SIG-M5 treated with dmso at 0.1 percent for 504 hours (cell line): Measurements from ENCODE around the gene SLC25A6.
"Not testable (repeated sequence)": the region's sequence is repeated elsewhere in the genome, so short reads cannot be mapped to it uniquely, and the experiment has no call there.

Experiments
- DNase-seq: peaks from one replicate; lab custom pipeline; 2025; ENCODE audit not compliant: unreplicated experiment; lab: John Stamatoyannopoulos, UW

The SLC25A6 gene

DNA sequence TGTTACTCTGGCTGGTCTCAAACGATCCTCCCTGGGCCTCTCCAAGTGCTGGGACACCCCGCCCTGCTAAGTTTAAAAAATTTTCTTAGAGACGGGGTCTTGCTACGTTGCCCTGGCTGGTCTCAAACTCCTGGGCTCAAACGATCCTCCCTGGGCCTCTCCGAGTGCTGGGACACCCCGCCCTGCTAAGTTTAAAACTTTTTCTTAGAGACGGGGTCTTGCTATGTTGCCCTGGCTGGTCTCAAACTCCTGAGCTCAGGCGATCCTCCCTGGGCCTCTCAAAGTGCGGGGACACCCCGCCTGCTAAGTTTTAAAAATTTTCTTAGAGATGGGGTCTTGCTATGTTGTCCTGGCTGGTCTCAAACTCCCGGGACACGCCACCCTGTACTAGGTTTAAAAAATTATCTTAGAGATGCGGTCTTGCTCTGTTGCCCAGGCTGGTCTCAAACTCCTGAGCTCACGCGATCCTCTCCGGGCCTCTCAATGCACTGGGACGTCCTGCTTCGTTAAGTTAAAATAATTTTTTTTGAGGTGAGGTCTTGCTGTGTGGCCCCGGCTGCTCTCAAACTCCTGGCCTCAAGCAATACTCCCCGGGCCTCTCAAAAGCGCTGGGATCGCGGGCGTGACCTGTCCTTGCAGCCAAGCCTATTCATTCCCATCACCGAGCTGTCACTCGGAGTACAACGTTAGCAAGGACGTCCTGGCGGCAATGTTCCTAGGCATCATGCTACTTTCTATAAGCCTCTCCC is 1.1 kb downstream of the SLC25A6 start:
- no peak for DNase-seq

DNA sequence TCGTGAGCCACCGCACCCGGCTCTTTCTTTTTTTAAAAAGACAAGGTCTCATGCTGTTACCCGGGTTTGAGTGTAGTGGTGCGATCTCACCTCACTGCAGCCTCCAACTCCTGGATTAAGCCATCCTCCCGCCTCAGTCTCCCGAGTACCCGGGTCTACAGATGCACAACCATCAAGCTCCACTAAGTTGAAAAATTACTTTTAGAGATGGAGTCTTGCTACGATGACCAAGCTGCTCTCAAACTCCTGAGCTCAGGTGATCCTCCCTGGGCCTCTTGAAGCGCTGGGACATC is 2.0 kb downstream of the SLC25A6 start:
- DNase-seq: no peak

GRCh38 chrX:1389181-1389992 is 2.5 kb downstream of the SLC25A6 start:
- DNase-seq: no peak

DNA sequence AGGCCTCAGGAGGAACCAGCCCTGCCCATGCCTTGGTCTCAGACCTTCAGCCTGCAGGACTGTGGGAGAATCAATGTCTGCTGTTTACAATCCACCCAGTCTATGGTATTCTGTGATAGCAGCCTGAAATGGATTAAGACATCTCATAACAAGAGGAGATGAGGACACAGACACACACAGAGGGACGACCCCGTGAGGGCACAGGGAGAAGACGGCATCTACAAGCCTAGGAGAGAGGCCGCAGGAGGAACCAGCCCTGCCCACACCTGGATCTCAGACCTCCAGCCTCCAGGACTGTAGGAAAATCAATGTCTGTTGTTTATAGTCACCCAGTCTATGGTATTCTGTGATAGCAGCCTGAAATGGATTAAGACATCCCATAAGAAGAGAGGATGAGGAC is 3.3 kb downstream of the SLC25A6 start:
- DNase-seq: no peak

GRCh38 chrX:1387141-1387776 is 4.7 kb downstream of the SLC25A6 start:
- DNase-seq: no peak

DNA sequence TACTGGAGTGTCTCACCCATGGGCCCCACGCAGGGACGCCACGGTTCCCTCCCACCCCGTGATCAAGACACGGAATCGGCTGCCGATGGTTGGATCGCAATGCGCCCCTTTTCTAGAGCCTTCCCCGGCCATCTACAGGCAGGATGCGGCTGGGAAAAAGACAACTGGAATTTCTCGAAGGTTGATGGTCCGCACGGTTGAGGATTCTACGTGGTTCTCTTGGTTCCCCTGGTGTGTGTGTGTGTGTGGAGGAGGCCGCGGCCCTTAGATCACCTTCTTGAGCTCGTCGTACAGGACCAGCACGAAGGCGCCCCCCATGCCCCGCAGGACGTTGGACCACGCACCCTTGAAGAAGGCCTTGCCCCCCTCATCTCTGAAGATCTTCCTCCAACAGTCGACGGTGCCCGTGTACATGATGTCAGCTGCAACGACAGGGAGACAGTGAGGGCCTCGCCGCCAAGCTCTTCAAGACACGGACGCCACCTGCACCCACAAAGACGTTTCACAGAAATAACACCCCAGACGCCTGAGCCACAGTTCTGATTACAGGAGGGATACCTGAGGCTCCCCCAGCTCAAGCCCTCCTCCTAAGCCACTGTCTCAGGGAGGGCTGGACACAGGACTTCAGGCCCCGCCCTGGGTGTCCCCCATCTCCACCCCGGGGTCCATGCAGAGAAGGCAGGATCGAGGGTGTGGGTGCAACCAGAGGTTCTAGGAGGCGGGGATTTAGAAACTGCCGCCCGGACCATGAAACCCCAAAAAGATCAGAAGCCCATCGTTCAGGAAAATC is 5.4 kb downstream of the SLC25A6 start:
- DNase-seq: no peak

GRCh38 chrX:1385253-1386223 is 6.4 kb downstream of the SLC25A6 start:
- DNase-seq: no peak

DNA sequence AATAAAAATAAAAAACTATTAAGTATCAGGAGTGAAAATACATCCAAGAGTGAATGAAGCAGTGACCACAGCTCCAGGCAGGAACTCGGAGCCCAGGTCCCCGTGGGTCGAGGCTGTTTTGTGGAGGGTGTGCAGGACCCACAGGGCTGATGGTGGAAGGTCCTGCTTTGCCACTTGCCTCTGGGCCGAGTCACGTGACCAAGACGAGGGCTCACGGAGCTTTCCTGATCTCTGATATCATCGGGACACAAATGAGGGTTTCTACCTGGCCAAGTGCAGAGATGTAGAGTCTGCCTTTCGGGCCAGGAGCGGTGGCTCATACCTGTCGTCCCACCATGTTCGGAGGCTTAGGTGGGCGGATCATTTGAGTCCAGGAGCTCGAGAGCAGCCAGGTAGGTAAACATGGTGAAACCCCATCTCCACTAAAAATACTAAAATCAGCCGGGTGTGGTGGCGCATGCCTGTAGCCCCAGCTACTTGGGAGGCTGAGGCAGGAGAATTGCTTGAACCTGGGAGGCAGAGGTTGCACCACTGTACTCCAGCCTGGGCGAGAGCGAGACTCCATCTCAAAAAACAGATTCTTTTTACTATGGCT is 7.2 kb downstream of the SLC25A6 start:
- DNase-seq: no peak

GRCh38 chrX:1380672-1381233 is 11.2 kb downstream of the SLC25A6 start:
- DNase-seq: no peak

DNA sequence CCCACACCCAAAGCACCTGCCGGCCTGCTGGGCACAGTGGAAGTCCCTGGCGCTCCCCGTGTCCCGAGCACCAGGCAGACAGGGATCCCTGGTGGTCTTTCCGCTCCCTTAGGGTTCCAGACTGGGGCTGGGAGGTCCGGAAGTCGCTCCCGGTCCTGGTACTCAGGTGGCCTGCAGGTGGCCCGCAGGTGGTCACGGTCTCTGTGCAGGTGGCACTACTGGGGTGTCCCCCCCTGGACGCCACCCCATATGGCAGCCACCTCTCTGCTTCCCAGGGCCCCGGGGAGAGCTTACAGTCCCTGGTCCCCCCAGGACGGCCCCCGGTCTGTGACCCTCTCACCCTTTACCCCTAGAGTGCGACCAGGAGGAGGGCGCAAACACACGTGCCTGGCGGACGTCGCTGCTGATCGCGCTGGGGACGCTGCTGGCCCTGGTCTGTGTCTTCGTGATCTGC is 13.6 kb downstream of the SLC25A6 start:
- DNase-seq: no peak

DNA sequence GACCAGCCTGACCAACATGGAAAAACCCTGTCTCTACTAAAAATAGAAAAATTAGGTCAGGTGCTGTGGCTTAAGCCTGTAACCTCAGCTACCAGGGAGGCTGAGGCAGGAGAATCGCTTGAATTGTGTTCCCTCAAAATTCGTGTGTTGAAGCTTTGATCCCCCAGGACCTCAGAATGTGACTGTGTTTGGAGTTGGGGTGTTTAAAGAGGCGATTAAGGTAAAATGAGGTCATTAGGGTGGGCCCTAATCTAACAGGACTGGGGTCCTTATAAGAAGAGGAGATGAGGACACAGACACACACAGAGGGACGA is 23.6 kb downstream of the SLC25A6 start:
- DNase-seq: no peak

DNA sequence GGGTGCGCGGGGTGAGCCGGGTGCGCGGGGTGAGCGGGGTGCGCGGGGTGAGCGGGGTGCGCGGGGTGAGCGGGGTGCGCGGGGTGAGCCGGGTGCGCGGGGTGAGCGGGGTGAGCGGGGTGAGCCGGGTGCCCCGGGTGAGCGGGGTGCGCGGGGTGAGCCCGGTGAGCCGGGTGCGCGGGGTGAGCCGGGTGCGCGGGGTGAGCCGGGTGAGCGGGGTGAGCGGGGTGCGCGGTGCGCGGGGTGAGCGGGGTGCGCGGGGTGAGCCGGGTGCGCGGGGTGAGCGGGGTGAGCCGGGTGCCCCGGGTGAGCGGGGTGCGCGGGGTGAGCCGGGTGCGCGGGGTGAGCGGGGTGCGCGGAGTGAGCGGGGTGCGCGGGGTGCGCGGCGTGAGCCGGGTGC is 25.6 kb downstream of the SLC25A6 start:
- DNase-seq: not testable (repeated sequence)

DNA sequence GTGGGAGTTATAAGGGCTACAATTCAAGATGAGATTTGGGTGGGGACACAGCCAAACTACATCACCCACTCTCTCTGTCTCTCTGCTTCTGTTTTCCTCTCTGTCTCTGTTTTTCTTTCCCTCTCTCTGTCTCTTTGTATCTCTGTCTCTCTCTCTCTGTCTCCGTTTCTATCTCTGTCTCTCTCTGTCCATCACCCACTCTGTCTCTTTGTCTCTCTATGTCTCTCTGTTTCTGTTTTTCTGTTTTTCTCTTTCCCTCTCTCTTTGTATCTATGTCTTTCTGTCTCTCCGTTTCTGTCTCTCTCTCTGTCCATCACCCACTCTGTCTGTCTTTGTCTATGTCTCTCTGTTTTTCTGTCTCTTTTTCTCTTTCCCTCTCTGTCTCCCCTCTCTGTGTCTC is 30.0 kb downstream of the SLC25A6 start:
- no peak for DNase-seq

DNA sequence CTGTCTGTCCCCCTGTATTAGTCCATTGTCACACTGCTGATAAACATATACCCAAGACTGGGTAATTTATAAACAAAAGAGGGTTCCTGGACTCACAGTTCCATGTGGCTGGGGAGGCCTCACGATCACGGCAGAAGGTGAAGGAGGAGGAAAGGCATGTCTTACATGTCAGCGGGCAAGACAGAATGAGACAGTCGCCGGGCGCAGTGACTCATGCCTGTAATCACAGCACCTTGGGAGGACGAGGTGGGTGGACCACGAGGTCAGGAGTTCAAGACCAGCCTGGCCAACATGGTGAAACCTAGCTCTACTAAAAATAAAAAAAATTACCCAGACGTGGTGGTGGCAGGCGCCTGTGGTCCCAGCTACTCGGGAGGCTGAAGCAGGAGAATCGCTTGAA is 30.6 kb downstream of the SLC25A6 start:
- no peak for DNase-seq

- no peak for DNase-seq
These were observed 31.7 kb downstream of the SLC25A6 start for GRCh38 chrX:1360171-1360570.

DNA sequence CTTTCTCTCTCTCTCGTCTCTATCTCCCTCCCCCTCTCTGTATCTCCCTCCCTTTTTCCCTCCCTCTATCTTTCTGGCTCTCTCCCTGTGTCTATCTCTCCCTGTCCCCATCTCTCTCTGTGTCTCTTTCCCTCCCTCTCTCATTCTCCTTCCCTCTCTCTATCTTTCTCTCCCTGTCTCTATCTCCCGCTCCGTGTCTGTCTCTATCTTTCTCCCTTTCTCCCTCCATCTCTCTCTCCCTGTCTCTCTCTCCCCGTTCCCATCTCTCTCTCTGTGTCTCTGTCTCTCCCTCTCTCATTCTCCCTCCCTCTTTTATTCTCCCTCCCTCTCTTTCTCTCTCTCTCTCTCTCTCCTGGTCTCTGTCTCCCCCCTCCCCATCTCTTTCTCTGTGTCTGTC is 32.4 kb downstream of the SLC25A6 start:
- DNase-seq: no peak

DNA sequence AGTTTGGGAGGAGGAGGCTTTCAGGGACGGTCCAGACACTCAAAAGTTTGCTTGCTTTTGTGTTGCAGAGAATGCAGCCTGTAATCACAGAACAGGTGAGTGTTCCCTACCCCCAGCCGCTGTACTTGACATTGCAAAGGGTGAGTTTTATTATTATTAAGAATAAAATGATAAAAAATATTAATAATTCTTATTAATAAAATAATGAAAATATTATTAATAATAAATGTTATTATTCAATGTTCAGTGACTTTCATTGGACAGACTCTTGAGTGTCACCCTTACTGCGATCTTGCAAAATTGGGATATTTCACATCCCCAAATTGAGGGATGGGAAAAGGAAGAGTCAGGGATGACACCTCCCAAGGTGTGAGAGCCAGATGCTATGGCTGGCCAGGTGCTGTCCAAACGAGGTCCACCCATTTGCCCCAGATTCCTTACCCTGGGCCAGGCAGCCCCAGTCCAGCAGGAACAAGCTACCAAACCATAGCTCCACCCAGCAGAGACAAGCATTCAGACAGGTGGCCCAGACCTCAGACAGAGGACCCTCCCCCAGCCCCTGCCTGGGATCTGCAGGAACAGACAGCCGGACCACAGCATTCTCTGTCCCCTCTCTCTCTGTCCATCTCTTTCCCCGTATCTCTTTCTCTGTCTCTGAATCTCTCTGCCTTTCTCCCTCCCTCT is 33.0 kb downstream of the SLC25A6 start:
- no peak for DNase-seq

DNA sequence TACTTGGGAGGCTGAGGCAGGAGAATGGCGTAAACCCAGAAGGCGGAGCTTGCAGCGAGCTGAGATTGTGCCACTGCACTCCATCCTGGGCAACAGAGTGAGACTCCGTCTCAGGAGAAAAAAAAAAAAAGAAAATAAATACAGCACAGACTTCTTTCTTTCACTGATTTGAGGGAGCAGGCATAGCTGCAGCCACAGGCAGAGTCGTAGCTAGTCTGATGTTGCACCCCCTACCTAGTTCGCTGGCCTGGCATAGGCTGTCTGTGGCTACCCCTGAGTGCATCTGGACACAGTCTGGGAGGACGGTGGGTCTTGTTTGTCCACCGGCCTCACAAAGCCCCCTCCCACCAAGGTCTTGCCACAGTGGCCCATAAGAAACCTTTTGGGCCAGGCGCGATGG is 33.9 kb downstream of the SLC25A6 start:
- DNase-seq: no peak
